ENCODE results near the gene KAT5. TPM values are rescaled to one million over a fixed set of nuclear protein-coding genes. Genes with fewer than 3 reads are reported as not detected.

KAT5 gene
- total and polyA plus RNA-seq, 2 donors (not counting 3 experiments of a cell fraction or from before 2014, with no cell fraction given), result 35.8 to 48.8 TPM

GRCh38 chr11:65713212-65713969 is 1.3 kb downstream of the KAT5 start:
- H3K79me2 ChIP-seq (ENCODE audit: control insufficient read depth, insufficient read depth, low read length), result peaks cover 3% of the 10 kb centered on the region
- CTCF ChIA-PET, result interaction anchor here (2.0 to 3.4 kb wide), 6 partner anchors 56 to 175 kb away, joined by 5 to 30 read pairs (median 14); partner anchors contain the start of genes AP5B1 and FIBP
- dilution Hi-C loops (cut with MboI; ENCODE audit: extremely low pct_ligation_motif_present, low sequenced_read_pairs), result no loop called here
- FAIRE-seq (no peak), DNase-seq (ENCODE audit: low read depth, low spot score) (no peak)
- no peaks in the 10 kb centered on the region for H3K9me1 ChIP-seq (replicated peaks; ENCODE audit: control insufficient read depth, extremely low read depth, insufficient read depth, low read length)
- no peaks in the 10 kb centered on the region for H3K9me3 ChIP-seq (replicated peaks; ENCODE audit: control insufficient read depth, insufficient read depth, low read length)
- POLR2A ChIA-PET, result interaction anchor here (1.3 to 1.5 kb wide), 2 partner anchors 67 to 146 kb away, joined by 3 to 4 read pairs; partner anchors contain the start of gene MUS81
- no peak overlapping the region for H3K9ac ChIP-seq (replicated peaks; ENCODE audit: extremely low read depth, insufficient read depth, low read length)
- no peak overlapping the region for H3K4me3 ChIP-seq (replicated peaks in 1 of 3; ENCODE audit: insufficient read depth in 1 of 3, low read depth in 1 of 3, low read length in 3 of 3)
- peaks cover 8 to 30% of the 10 kb centered on the region in 2 experiments for H3K36me3 ChIP-seq (ENCODE audit: control insufficient read depth in 2 of 2, extremely low read depth in 1 of 2, insufficient read depth in 2 of 2, low read length in 2 of 2)
- peaks cover 6% of the 10 kb centered on the region for H3K4me1 ChIP-seq (ENCODE audit: control insufficient read depth, extremely low read depth, insufficient read depth, low read length)
- no peak overlapping the region for H2AFZ ChIP-seq (ENCODE audit: low read depth, low read length)
- intact Hi-C loops (cut with micrococcal nuclease), result no loop called here
- no peaks in the 10 kb centered on the region for H4K20me1 ChIP-seq (replicated peaks; ENCODE audit: control insufficient read depth, extremely low read depth, insufficient read depth, low read length)
- no peaks in the 10 kb centered on the region for H3K27me3 ChIP-seq (ENCODE audit: control insufficient read depth in 2 of 2, insufficient read depth in 2 of 2, low read length in 2 of 2)
- H3K4me2 ChIP-seq (ENCODE audit: insufficient read depth, low read length), result no peak overlapping the region
- no TSS peak for BruUV-seq (replicated peaks)
- TF ChIP-seq POLR2A (IDR thresholded peaks at IDR 0.05; ENCODE audit: low read depth, low read length), result no peak
- TF ChIP-seq FOS (IDR thresholded peaks at IDR 0.05; ENCODE audit: borderline replicate concordance, insufficient read depth, low read length), result no peak
- no peak for TF ChIP-seq CTCF (IDR thresholded peaks at IDR 0.05; ENCODE audit: extremely low read depth in 1 of 2, insufficient read depth in 1 of 2, low read depth in 1 of 2, low read length in 2 of 2)
- TF ChIP-seq EZH2 (IDR thresholded peaks at IDR 0.05; ENCODE audit: borderline replicate concordance, low read depth, low read length, severe bottlenecking), result no peak
- no peak for TF ChIP-seq MAX (IDR thresholded peaks at IDR 0.05; ENCODE audit: insufficient read depth, insufficient read length)
- no peak for TF ChIP-seq POLR2AphosphoS5 (IDR thresholded peaks at IDR 0.05; ENCODE audit: insufficient read depth, low read depth, low read length)
- no peak for TF ChIP-seq GATA2 (IDR thresholded peaks at IDR 0.05; ENCODE audit: insufficient read depth, insufficient read length, low read depth, low read length)
- TF ChIP-seq JUN (IDR thresholded peaks at IDR 0.05; ENCODE audit: borderline replicate concordance, insufficient read depth, insufficient read length, low read depth), result no peak
- no peak for TF ChIP-seq MYC (IDR thresholded peaks at IDR 0.05; ENCODE audit: low read depth, low read length)
- H3K27ac ChIP-seq (ENCODE audit: insufficient read depth, low read depth, low read length), result no peak overlapping the region

Data from endothelial cell of umbilical vein (primary cell).